Left lung (tissue), 10 donors: ENCODE measurements around the gene RABGGTB. TPM values are rescaled to one million over a fixed set of nuclear protein-coding genes. Genes with fewer than 3 reads are reported as not detected.
"Not testable (repeated sequence)": the region's sequence is repeated elsewhere in the genome, so short reads cannot be mapped to it uniquely, and the experiment has no call there.

Experiments used
- ATAC-seq: fragments of 200-7000 bp; cut with Tn5 transposase; one replicate; pipeline ENCODE4 v1.9.1; 2020; ENCODE audit warnings: moderate library complexity
- DNase-seq, 4 donors: peaks; one replicate each; pipeline ENCODE4 v3.0.0-alpha.2; 2013 to 2020
- H3K27ac ChIP-seq, 2 donors: fragments of 200-600 bp; sonication (generic) in 1 of 2; one replicate each; pipeline versions ENCODE4 v1.5.0 to v1.8.0; 2020 to 2021
- H3K27me3 ChIP-seq, 2 donors: fragments of 200-600 bp; sonication (generic) in 1 of 2; one replicate each; pipeline versions ENCODE4 v1.5.0 to v1.8.0; 2020 to 2021
- H3K36me3 ChIP-seq, 2 donors: fragments of 200-600 bp; sonication (generic) in 1 of 2; one replicate each; pipeline versions ENCODE4 v1.5.0 to v1.8.0; 2020 to 2021
- H3K4me1 ChIP-seq, 2 donors: fragments of 200-600 bp; one replicate each; pipeline ENCODE4 v1.8.0; 2021
- H3K4me3 ChIP-seq, 2 donors: fragments of 200-600 bp; sonication (generic) in 1 of 2; one replicate each; pipeline versions ENCODE4 v1.5.0 to v1.8.0; 2020 to 2021; ENCODE audit warnings: mild to moderate bottlenecking in 1 of 2
- H3K9me3 ChIP-seq, 2 donors: fragments of 200-600 bp; sonication (generic) in 1 of 2; one replicate each; pipeline versions ENCODE4 v1.5.0 to v1.8.0; 2020 to 2021
- CTCF ChIP-seq, 2 donors: fragments of 200-600 bp; sonication (generic) in 1 of 2; IDR thresholded peaks; one replicate each; pipeline versions ENCODE4 v1.5.0 to v1.8.0; 2021; ENCODE audit warnings: antibody characterized with exemption in 2 of 2
- intact Hi-C, 2 donors: fragments of 100-400 bp; cut with DNase I; formaldehyde crosslinking; loops; one replicate each; pipeline versions ENCODE4 v1.11.2 to v1.14.2; 2022
- polyA plus RNA-seq, 6 donors: library from polyadenylated mRNA; unstranded; fragments of 120-200 nt; gene quantifications; one replicate each; pipeline ENCODE4 v1.2.1, GENCODE V29; 2013; ENCODE audit not compliant: insufficient read length in 6 of 6
- total RNA-seq, 2 donors: library from RNA; stranded (reverse); fragmentation: NEBNext Ultra II Directional; extraction: Animal tissue kit (Norgen Biotek cat#: 25700); gene quantifications; one replicate each; pipeline ENCODE4 v1.2.1, GENCODE V29; 2021
- donor health status: DM: no; HTN: yes; CAD: no.
- donor health status: DM: no; HTN: no; CAD: no.

The RABGGTB gene
- total and polyA plus RNA-seq, 8 donors: 65.1 to 103 (median 88.2) TPM

- TF ChIP-seq CTCF (IDR thresholded peaks at IDR 0.05): no peak
- Histone ChIP-seq H3K27ac (no peak overlapping the region), H3K4me1 (peaks cover 0 to 11% of the 10 kb centered on the region in 2 donors), H3K27me3 (no peaks in the 10 kb centered on the region), H3K9me3 (no peaks in the 10 kb centered on the region), H3K4me3 (no peak overlapping the region), H3K36me3 (peaks cover 0 to 65% of the 10 kb centered on the region in 2 donors)
- no peak for ATAC-seq
- intact Hi-C loops: no loop called here
- DNase-seq: no peak
These were observed 11.2 kb downstream of the RABGGTB start for GRCh38 chr1:75797273-75797588.

- Histone ChIP-seq H3K27ac (no peak overlapping the region), H3K36me3 (peaks cover 0 to 60% of the 10 kb centered on the region in 2 donors), H3K4me1 (peaks cover 0 to 8% of the 10 kb centered on the region in 2 donors), H3K4me3 (no peak overlapping the region), H3K9me3 (no peaks in the 10 kb centered on the region), H3K27me3 (no peaks in the 10 kb centered on the region)
- no peak for DNase-seq
- intact Hi-C loops: no loop called here
- TF ChIP-seq CTCF (IDR thresholded peaks at IDR 0.05): no peak
- no peak for ATAC-seq
These were observed 11.7 kb downstream of the RABGGTB start for GRCh38 chr1:75797606-75798216.

GRCh38 chr1:75801480-75801879 is 15.4 kb downstream of the RABGGTB start:
- ATAC-seq, intact Hi-C loops: not testable (repeated sequence)
- H3K36me3 ChIP-seq: peaks cover 0 to 22% of the 10 kb centered on the region in 2 donors

GRCh38 chr1:75808921-75809320 is 22.9 kb downstream of the RABGGTB start:
- Histone ChIP-seq H3K4me1 (no peaks in the 10 kb centered on the region), H3K9me3 (no peaks in the 10 kb centered on the region), H3K27me3 (no peaks in the 10 kb centered on the region), H3K36me3 (no peaks in the 10 kb centered on the region), H3K27ac (no peak overlapping the region), H3K4me3 (no peak overlapping the region)
- ATAC-seq (no peak), DNase-seq (no peak)
- intact Hi-C loops: no loop called here
- no peak for TF ChIP-seq CTCF (IDR thresholded peaks at IDR 0.05)

More at GRCh38 chr1:75801480-75801879, 15.4 kb downstream of the RABGGTB start:
- not testable (repeated sequence) for H3K9me3 ChIP-seq, H3K4me3 ChIP-seq, H3K27ac ChIP-seq, H3K27me3 ChIP-seq, DNase-seq, H3K4me1 ChIP-seq

GRCh38 chr1:75810113-75810512 is 24.1 kb downstream of the RABGGTB start:
- intact Hi-C loops, H3K27ac ChIP-seq, ATAC-seq, H3K36me3 ChIP-seq, H3K27me3 ChIP-seq, H3K9me3 ChIP-seq, H3K4me1 ChIP-seq, H3K4me3 ChIP-seq, DNase-seq: not testable (repeated sequence)

- H3K4me1 ChIP-seq: no peaks in the 10 kb centered on the region
- intact Hi-C loops: no loop called here
- ATAC-seq: no peak
These were observed 25.3 kb downstream of the RABGGTB start for GRCh38 chr1:75811211-75811981.

More at GRCh38 chr1:75811211-75811981, 25.3 kb downstream of the RABGGTB start:
- Histone ChIP-seq H3K27me3 (no peaks in the 10 kb centered on the region), H3K4me3 (no peak overlapping the region), H3K27ac (no peak overlapping the region), H3K9me3 (no peaks in the 10 kb centered on the region), H3K36me3 (no peaks in the 10 kb centered on the region)
- no peak for TF ChIP-seq CTCF (IDR thresholded peaks at IDR 0.05)
- no peak for DNase-seq
